CD4-positive, alpha-beta T cell (primary cell): ENCODE data around the gene CDC42BPG. TPM values are rescaled to one million over a fixed set of nuclear protein-coding genes. Genes with fewer than 3 reads are reported as not detected.

Experiments
- ATAC-seq: fragments of 200-7000 bp; cut with Tn5 transposase; one replicate; pipeline ENCODE4 v1.10.0; 2022; ENCODE audit warnings: mild to moderate bottlenecking; ENCODE audit not compliant: poor library complexity
- CTCF ChIA-PET: fragments of 350-600 bp; sonication (Branson Sonifier 250); formaldehyde crosslinking; loops from one replicate; lab custom pipeline; 2021; ENCODE audit warnings: antibody characterized with exemption, inconsistent platforms; lab: Charles Lee
- POLR2A ChIA-PET: fragments of 350-600 bp; sonication (Branson Sonifier 250); formaldehyde crosslinking; loops from one replicate; lab custom pipeline; 2021; ENCODE audit warnings: antibody characterized with exemption, inconsistent platforms; lab: Charles Lee
- DNase-seq, 14 experiments: peaks; one replicate each; pipeline ENCODE4 v3.0.0-alpha.2; 2013 to 2020; ENCODE audit warnings: mixed read lengths in 2 of 14
- H3K27ac ChIP-seq, 2 donors: one replicate each; pipeline versions ENCODE4 v1.5.1 to v1.7.0; 2013; ENCODE audit warnings: low read length in 2 of 2, low read depth in 1 of 2, mild to moderate bottlenecking in 1 of 2
- H3K27me3 ChIP-seq, 2 experiments: 1 replicate in 1 of 2; 2 replicates in 1 of 2; pipeline versions ENCODE4 v1.6.1 to v1.7.0; 2013; ENCODE audit warnings: low read length in 2 of 2, control low read depth in 1 of 2, mild to moderate bottlenecking in 1 of 2, moderate library complexity in 1 of 2; ENCODE audit not compliant: insufficient read depth in 2 of 2, control insufficient read depth in 1 of 2
- H3K36me3 ChIP-seq: one replicate; pipeline ENCODE4 v1.6.1; 2013; ENCODE audit warnings: low read length, control low read depth; ENCODE audit not compliant: insufficient read depth
- H3K4me1 ChIP-seq: one replicate; pipeline ENCODE4 v1.6.1; 2013; ENCODE audit warnings: low read length, control low read depth; ENCODE audit not compliant: insufficient read depth
- H3K4me3 ChIP-seq: one replicate; pipeline ENCODE4 v1.5.1; 2013; ENCODE audit warnings: mild to moderate bottlenecking, low read length, moderate library complexity
- H3K9me3 ChIP-seq, 2 experiments: 1 replicate in 1 of 2; 2 replicates in 1 of 2; pipeline versions ENCODE4 v1.6.1 to v1.7.0; 2013; ENCODE audit warnings: low read length in 2 of 2, mild to moderate bottlenecking in 2 of 2, control low read depth in 1 of 2, moderate library complexity in 1 of 2; ENCODE audit not compliant: control insufficient read depth in 1 of 2, insufficient read depth in 1 of 2
- H3K27ac Mint-ChIP-seq: one replicate; pipeline ENCODE4 v1.8.0; 2020; ENCODE audit warnings: mixed read lengths
- H3K27me3 Mint-ChIP-seq: one replicate; pipeline ENCODE4 v1.8.0; 2021; ENCODE audit warnings: mixed read lengths
- H3K36me3 Mint-ChIP-seq: one replicate; pipeline ENCODE4 v1.8.0; 2021; ENCODE audit warnings: low read depth, mixed read lengths
- H3K4me1 Mint-ChIP-seq: one replicate; pipeline ENCODE4 v1.8.0; 2021; ENCODE audit warnings: low read depth, mixed read lengths
- H3K4me3 Mint-ChIP-seq: one replicate; pipeline ENCODE4 v1.8.0; 2020; ENCODE audit warnings: mild to moderate bottlenecking, mixed read lengths
- H3K9me3 Mint-ChIP-seq: one replicate; pipeline ENCODE4 v1.8.0; 2020; ENCODE audit warnings: mixed read lengths
- CTCF ChIP-seq: fragments of 200-600 bp; IDR thresholded peaks from one replicate; pipeline ENCODE4 v1.8.0; 2022; ENCODE audit warnings: antibody characterized with exemption, mild to moderate bottlenecking
- intact Hi-C, 2 experiments: fragments of 100-400 bp; cut with DNase I in 1 of 2; cut with micrococcal nuclease in 1 of 2; formaldehyde crosslinking; loops; one replicate each; pipeline versions ENCODE4 v1.15.1 to v1.9.0; 2023 to 2025; cut with DNase I, micrococcal nuclease
- total RNA-seq, 174 experiments: library from RNA in 2 of 174; stranded (reverse) in 2 of 174; gene quantifications; one replicate each; pipeline ENCODE4 v1.2.3 and lab custom pipeline; 2021 to 2026

The CDC42BPG gene
- total RNA-seq, 2 experiments from 2014 or later: 6.9 to 9.7 TPM

- Histone ChIP-seq H3K4me3 (peak overlapping the region; percentile 47), H3K4me1 (peaks cover 100% of the 10 kb centered on the region), H3K36me3 (peaks cover 36% of the 10 kb centered on the region), H3K27ac (peak overlapping the region; percentile 82 to 89), H3K27me3 (no peaks in the 10 kb centered on the region), H3K9me3 (no peaks in the 10 kb centered on the region)
- TF ChIP-seq CTCF: no peak
- peaks cover 92% of the 10 kb centered on the region for H3K4me1 Mint-ChIP-seq
- peak overlapping the region; percentile 79 for H3K4me3 Mint-ChIP-seq
- intact Hi-C loops: loop anchor here in 1 of 2 experiments (10.0 kb wide), 1 partner anchor 89 kb away; the partner anchor contains the start of gene SF1
- CTCF ChIA-PET: interaction anchor here (1.5 to 5.8 kb wide), 7 partner anchors 12 to 24 kb away, joined by 3 to 33 read pairs (median 10); partner anchors contain the start of gene EHD1
- H3K36me3 Mint-ChIP-seq: peaks cover 67% of the 10 kb centered on the region
- ATAC-seq: no peak
- DNase-seq: peak in 2 of 14 experiments; percentile 19 to 51
- peak overlapping the region; percentile 93 for H3K27ac Mint-ChIP-seq
- no peaks in the 10 kb centered on the region for H3K9me3 Mint-ChIP-seq
- H3K27me3 Mint-ChIP-seq: no peaks in the 10 kb centered on the region
- POLR2A ChIA-PET: interaction anchor here (1.3 to 27.2 kb wide), 5 partner anchors 12 to 119 kb away, joined by 3 to 767 read pairs (median 31); partner anchors contain the start of genes EHD1 and RASGRP2
These were observed 19.1 kb upstream of the CDC42BPG start for GRCh38 chr11:64863391-64864060.

- ChIA-PET POLR2A (interaction anchor here (1.3 to 27.2 kb wide), 5 partner anchors 12 to 118 kb away, joined by 3 to 767 read pairs (median 31); partner anchors contain the start of genes EHD1 and RASGRP2), CTCF (interaction anchor here (1.8 to 5.8 kb wide), 4 partner anchors 15 to 24 kb away, joined by 3 to 33 read pairs (median 16); partner anchors contain the start of gene EHD1)
- Mint-ChIP-seq H3K4me3 (peak overlapping the region; percentile 79), H3K9me3 (no peaks in the 10 kb centered on the region), H3K27ac (peak overlapping the region; percentile 93), H3K4me1 (peaks cover 90% of the 10 kb centered on the region), H3K27me3 (no peaks in the 10 kb centered on the region), H3K36me3 (peaks cover 65% of the 10 kb centered on the region)
- Histone ChIP-seq H3K36me3 (peaks cover 35% of the 10 kb centered on the region), H3K27me3 (no peaks in the 10 kb centered on the region), H3K27ac (peak overlapping the region; percentile 82 to 89), H3K9me3 (no peaks in the 10 kb centered on the region), H3K4me3 (peak overlapping the region; percentile 47), H3K4me1 (peaks cover 100% of the 10 kb centered on the region)
- intact Hi-C loops: loop anchor here in 1 of 2 experiments (10.0 kb wide), 1 partner anchor 88 kb away; the partner anchor contains the start of gene SF1
- DNase-seq (no peak), ATAC-seq (no peak)
- no peak for TF ChIP-seq CTCF
These were observed 18.5 kb upstream of the CDC42BPG start for GRCh38 chr11:64862987-64863390.

- Histone ChIP-seq H3K4me3 (peak overlapping the region; percentile 18), H3K36me3 (peaks cover 39% of the 10 kb centered on the region), H3K27ac (peak overlapping the region; percentile 87 to 89), H3K9me3 (no peaks in the 10 kb centered on the region), H3K4me1 (peaks cover 100% of the 10 kb centered on the region), H3K27me3 (no peaks in the 10 kb centered on the region)
- H3K4me1 Mint-ChIP-seq: peaks cover 90% of the 10 kb centered on the region
- peaks cover 64% of the 10 kb centered on the region for H3K36me3 Mint-ChIP-seq
- ATAC-seq: peak; percentile 21
- H3K4me3 Mint-ChIP-seq: peak overlapping the region; percentile 78
- ChIA-PET CTCF (interaction anchor here (0.6 to 5.8 kb wide), 15 partner anchors 8 to 249 kb away, joined by 3 to 33 read pairs (median 4); partner anchors contain the start of gene EHD1), POLR2A (interaction anchor here (0.5 to 27.2 kb wide), 8 partner anchors 8 to 261 kb away, joined by 3 to 767 read pairs (median 20); partner anchors contain the start of genes EHD1, MRPL49, RASGRP2 and SF1)
- peak in 4 of 14 experiments; percentile 43 to 63 (median 60) for DNase-seq
- H3K9me3 Mint-ChIP-seq: no peaks in the 10 kb centered on the region
- H3K27ac Mint-ChIP-seq: peak overlapping the region; percentile 93
- no peak for TF ChIP-seq CTCF
- H3K27me3 Mint-ChIP-seq: no peaks in the 10 kb centered on the region
- intact Hi-C loops: loop anchor here in 1 of 2 experiments (10.0 kb wide), 1 partner anchor 87 kb away; the partner anchor contains the start of gene SF1
These were observed 16.9 kb upstream of the CDC42BPG start for GRCh38 chr11:64861227-64861975.
